Esophagus (tissue), 2 donors: ENCODE data around the gene UBE2A. TPM values are rescaled to one million over a fixed set of nuclear protein-coding genes. Genes with fewer than 3 reads are reported as not detected.

Experiments used
- H3K27ac ChIP-seq, 2 donors: one replicate each; pipeline ENCODE4 v1.5.1; 2013; ENCODE audit warnings: low read depth in 2 of 2, mild to moderate bottlenecking in 2 of 2, inconsistent platforms in 1 of 2, low read length in 1 of 2, moderate library complexity in 1 of 2
- H3K27me3 ChIP-seq, 2 donors: one replicate each; pipeline ENCODE4 v1.6.1; 2013; ENCODE audit warnings: low read length in 2 of 2, control low read depth in 1 of 2, mild to moderate bottlenecking in 1 of 2; ENCODE audit not compliant: insufficient read depth in 2 of 2, control insufficient read depth in 1 of 2
- H3K36me3 ChIP-seq, 2 donors: one replicate each; pipeline ENCODE4 v1.6.1; 2013; ENCODE audit warnings: low read length in 1 of 2; ENCODE audit not compliant: control insufficient read depth in 2 of 2, insufficient read depth in 2 of 2
- H3K4me1 ChIP-seq, 2 donors: one replicate each; pipeline ENCODE4 v1.6.1; 2013; ENCODE audit warnings: low read length in 1 of 2; ENCODE audit not compliant: control insufficient read depth in 2 of 2, insufficient read depth in 2 of 2
- H3K4me3 ChIP-seq, 2 donors: one replicate each; pipeline ENCODE4 v1.5.1; 2013; ENCODE audit warnings: low read length in 2 of 2, mild to moderate bottlenecking in 2 of 2, low read depth in 1 of 2, moderate library complexity in 1 of 2
- H3K9me3 ChIP-seq, 2 donors: one replicate each; pipeline ENCODE4 v1.6.1; 2013; ENCODE audit warnings: mild to moderate bottlenecking in 2 of 2, low read depth in 1 of 2, low read length in 1 of 2, moderate library complexity in 1 of 2; ENCODE audit not compliant: control insufficient read depth in 2 of 2, insufficient read depth in 1 of 2
- WGBS, 2 donors: extraction: QIAGEN DNeasy Blood & Tissue Kit; methylation state at CpG; one replicate each; pipeline ENCODE4 v1.1.7; 2013; 5-methylcytosine and 5-hydroxymethylcytosine counted together
- polyA plus RNA-seq, 2 donors: library from polyadenylated mRNA; stranded (reverse); fragments of 200-250 nt; gene quantifications; one replicate each; pipeline ENCODE4 v1.2.3, GENCODE V29; 2013
- donor health status: healthy with polysubstance abuse.
- donor health status: Bipolar disorder and iron deficiency.

UBE2A gene
- polyA plus RNA-seq, 2 donors = 54.0 to 54.3 TPM

DNA sequence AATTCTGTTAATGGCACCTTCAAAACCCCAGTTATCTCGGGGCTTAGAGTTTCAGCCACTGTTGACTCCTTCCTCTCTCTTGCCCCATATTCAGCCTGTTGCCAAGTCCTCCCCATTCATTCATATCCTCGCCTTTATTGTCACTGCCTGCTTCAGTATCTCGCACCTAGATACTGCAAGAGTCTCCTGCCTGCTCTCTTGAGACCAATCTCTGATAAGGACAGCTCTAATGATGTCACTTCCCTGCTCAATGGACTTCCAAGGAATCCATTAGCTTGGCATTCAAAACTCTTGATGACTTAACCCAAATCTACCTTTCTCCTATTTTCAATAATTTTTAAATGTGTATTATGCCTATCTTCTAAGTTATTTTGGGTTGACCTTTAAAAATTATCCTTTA, 1.1 kb upstream of the UBE2A start:
- no peaks in the 10 kb centered on the region for H3K9me3 ChIP-seq
- H3K27ac ChIP-seq = peak overlapping the region in 1 of 2 donors; percentile 95
- H3K4me1 ChIP-seq = no peaks in the 10 kb centered on the region
- peak overlapping the region in 1 of 2 donors; percentile 84 for H3K4me3 ChIP-seq
- no peaks in the 10 kb centered on the region for H3K27me3 ChIP-seq
- WGBS, 2 donors = 36 to 53% methylated on average over 3 of the region's 3 CpGs
- no peaks in the 10 kb centered on the region for H3K36me3 ChIP-seq

DNA sequence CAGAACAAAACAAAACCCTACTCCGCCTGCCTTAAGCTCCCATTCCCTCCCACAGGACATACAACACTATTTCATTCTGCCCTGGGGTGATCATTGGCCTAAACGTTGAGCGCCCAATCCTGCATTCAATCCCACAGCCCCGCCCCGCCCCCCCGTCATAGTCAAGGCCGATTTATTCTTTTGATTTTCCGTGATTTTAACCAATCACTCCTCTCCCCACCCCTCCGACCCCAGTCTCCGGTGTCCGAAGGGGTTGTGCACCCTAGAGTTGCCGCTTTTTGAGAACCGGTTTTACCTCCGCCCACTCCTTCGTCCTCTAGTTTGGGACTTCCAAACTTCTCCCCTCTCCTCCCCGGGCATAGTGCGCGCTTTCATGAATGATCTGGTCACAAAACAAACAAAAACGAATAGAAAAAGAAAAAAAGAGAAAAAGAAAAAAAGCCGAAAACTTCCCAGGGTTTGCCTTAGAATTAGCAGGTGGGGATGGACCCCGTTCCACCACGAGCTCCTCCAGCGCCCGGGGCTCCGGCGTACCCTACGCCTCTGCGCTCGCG, 446 bp upstream of the UBE2A start:
- no peaks in the 10 kb centered on the region for H3K9me3 ChIP-seq
- H3K27me3 ChIP-seq = no peaks in the 10 kb centered on the region
- H3K36me3 ChIP-seq = no peaks in the 10 kb centered on the region
- H3K4me1 ChIP-seq = no peaks in the 10 kb centered on the region
- H3K4me3 ChIP-seq = peak overlapping the region; percentile 65 to 84
- H3K27ac ChIP-seq = peak overlapping the region; percentile 91 to 95
- 0 to 24% methylated on average over 30 of the region's 30 CpGs for WGBS, 2 donors

DNA sequence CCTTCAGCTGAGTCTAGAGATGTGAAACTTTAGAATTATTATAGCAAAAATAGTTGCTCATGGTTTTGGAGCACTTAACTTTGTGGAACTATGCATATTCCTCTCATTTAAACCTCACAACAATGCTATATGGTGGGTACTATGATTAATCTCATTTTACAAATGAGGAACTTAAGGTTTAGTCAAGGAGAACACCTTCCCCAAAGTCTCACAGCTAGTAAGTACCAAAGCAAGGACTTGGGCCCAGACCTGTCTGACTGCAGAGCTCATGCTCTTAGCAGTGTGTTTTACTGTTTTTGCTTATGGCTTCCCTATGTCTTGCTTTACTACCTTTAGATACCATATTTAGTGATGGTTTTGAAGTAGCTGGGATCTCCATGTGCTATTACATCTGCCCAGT, 5.1 kb downstream of the UBE2A start:
- no peaks in the 10 kb centered on the region for H3K4me1 ChIP-seq
- no peaks in the 10 kb centered on the region for H3K27me3 ChIP-seq
- H3K9me3 ChIP-seq = no peaks in the 10 kb centered on the region
- H3K4me3 ChIP-seq = no peak overlapping the region
- no peak overlapping the region for H3K27ac ChIP-seq
- no peaks in the 10 kb centered on the region for H3K36me3 ChIP-seq

DNA sequence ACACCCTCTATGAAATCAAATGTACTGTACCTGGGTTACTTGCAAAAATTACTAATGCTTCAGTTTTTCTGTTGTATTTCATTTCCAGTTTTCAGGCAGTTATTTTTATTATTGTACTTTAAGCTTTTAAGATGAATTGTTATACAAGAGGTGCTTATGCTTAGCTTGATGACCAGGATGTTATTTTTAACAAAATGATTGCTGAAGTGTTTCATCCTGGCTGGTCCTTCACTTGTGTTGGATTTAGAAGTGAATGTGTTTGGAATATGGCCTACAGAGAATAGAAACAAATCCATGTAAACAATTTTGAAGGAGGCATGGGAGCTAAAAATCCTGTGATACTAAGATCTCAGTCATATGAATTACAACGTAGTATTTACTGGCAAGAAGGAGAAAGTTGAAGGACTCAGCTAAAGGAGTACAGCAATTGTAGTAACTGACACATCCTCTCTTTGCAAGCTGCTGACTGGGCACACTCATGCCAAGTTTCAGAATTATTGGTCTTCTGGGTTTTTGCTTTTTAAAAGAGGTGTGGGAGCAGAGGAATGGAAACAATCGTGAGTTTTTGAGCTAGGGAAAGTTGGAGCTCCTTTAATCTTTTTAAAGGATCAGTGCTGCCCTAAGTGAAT, 9.2 kb downstream of the UBE2A start:
- H3K4me3 ChIP-seq = no peak overlapping the region
- no peaks in the 10 kb centered on the region for H3K27me3 ChIP-seq
- no peaks in the 10 kb centered on the region for H3K36me3 ChIP-seq
- 37 to 45% methylated on average over 2 of the region's 2 CpGs for WGBS, 2 donors
- no peaks in the 10 kb centered on the region for H3K9me3 ChIP-seq
- H3K27ac ChIP-seq = no peak overlapping the region
- no peaks in the 10 kb centered on the region for H3K4me1 ChIP-seq

DNA sequence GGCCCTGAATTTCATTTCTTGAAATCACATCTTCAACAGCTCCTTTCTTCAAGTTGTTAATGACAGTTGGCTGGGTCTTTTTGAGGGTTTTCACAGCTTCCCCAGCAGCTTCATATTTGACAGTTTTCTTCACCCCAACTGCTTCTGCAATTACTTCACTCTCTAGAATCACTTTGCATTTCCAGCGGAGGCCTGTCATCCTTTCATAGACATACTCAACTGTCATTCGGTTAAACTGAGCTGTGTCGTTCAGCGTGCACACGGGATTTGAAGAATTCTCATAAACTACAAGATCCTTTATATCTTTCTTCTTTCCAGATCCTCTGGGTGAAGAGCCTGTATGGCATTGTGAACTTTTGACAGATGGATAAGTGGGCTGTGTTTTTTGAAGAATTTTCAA, 15.4 kb downstream of the UBE2A start:
- WGBS, 2 donors = 95 to 98% methylated on average over 5 of the region's 5 CpGs
- Histone ChIP-seq H3K4me1 (no peaks in the 10 kb centered on the region), H3K9me3 (no peaks in the 10 kb centered on the region), H3K27ac (no peak overlapping the region), H3K27me3 (no peaks in the 10 kb centered on the region), H3K4me3 (no peak overlapping the region), H3K36me3 (no peaks in the 10 kb centered on the region)

DNA sequence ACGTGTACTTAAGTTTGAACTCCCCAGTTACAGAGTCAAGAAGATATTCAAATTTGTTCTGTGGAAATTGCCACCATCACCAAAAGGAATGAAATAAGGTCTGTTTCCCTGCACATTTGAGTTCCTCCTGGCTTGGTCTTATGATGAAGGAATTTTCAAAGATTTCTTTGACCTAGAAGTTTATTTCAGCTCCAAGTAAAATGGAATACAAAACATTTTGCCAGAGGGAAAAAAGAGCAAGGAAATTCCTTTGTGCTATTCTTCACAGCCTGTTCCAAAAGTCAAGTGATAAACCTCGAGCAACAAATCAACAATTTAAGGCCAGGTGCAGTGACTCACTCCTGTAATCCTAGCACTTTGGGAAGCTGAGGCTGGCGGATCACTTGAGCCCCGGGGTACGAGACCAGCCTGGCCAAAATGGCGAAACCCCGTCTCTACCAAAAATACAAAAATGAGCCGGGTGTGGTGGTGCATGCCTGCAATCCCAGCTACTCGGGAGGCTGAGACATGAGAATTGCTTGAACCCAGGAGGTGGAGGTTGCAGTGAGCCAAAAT, 28.4 kb downstream of the UBE2A start:
- Histone ChIP-seq H3K27ac (no peak overlapping the region), H3K4me3 (no peak overlapping the region), H3K9me3 (no peaks in the 10 kb centered on the region), H3K27me3 (no peaks in the 10 kb centered on the region), H3K4me1 (no peaks in the 10 kb centered on the region), H3K36me3 (no peaks in the 10 kb centered on the region)
- WGBS, 2 donors = 59 to 63% methylated on average over 9 of the region's 9 CpGs

DNA sequence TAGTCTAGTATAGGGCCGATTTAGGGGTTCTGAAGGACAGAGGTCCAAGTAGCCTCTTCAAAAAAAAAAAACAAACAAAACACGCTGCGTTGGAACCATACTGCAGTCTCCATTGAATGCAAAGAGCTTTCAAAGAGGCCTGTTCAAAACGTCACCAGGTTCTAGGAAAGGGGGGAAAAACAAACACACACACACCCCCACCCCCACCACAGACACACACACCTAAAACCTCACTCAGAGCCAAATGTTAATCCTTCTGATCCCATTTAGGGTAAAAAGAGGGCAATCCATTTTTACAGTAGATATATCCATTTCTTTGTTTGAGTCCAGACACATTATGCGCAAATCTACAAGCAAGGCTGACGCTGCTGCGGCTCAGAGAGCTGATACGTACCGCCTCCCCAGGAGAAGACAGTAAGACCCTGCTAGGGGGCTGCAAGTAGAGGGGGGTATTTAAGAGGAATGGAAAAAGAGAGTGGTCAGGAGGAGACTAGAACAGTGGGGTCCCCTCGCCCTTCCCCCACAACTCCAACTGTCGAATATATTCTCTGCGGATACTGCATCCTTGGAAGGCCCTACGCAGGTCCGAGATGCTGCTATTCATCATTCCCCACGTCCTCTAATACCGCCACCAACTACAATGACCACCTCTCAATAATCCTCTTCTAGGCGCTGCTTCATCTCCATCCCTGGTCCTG, 30.6 kb downstream of the UBE2A start:
- H3K4me3 ChIP-seq = peak overlapping the region; percentile 61 to 93
- 8 to 33% methylated on average over 17 of the region's 17 CpGs for WGBS, 2 donors
- no peak overlapping the region for H3K27ac ChIP-seq

DNA sequence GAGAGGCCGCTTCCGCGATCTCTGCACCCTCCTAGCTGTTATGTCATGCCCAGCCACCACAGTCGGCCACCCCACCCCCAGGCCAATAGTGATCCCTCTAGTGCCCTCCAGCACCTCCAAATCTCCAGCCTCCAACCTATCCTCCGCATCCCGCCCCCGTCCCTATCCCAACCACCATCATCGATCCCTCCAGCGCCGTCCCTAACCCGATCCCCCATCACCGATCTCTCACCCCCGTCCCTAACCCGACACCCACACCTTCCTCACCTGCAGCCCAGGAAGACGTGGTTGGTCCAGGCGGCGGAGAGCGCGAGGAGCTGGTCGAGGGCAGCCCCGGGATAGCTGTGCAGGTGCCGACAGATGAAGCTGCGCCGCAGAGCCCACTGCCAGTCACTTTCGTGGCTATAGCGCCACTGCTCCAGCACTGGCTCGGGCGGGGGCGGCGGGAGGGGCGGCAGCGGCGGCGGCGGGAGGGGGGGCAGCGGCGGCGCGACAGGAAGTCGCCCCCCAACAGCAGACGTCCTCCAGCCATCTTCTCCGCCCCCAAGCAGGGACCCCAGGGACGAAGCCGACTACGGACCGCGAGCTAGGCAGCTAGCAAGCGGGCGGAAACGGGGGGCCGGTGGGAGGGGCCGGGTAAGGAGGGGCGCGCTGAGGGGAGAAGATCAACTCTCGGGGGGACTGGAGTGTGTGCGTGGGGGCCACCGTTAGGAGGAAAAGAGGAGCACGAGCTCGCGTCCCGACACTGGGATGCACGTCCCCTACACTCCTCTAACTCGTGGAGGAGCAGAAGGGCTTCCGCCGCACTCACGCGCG, 31.3 kb downstream of the UBE2A start:
- Histone ChIP-seq H3K4me3 (peak overlapping the region; percentile 61 to 93), H3K27ac (peak overlapping the region; percentile 69 to 94), H3K36me3 (no peaks in the 10 kb centered on the region), H3K9me3 (no peaks in the 10 kb centered on the region), H3K4me1 (no peaks in the 10 kb centered on the region), H3K27me3 (peaks cover 0 to 4% of the 10 kb centered on the region in 2 donors)
- WGBS, 2 donors = 2 to 37% methylated on average over 52 to 67 of the region's 68 CpGs

More for the DNA sequence above, 30.6 kb downstream of the UBE2A start:
- Histone ChIP-seq H3K27me3 (peaks cover 0 to 4% of the 10 kb centered on the region in 2 donors), H3K9me3 (no peaks in the 10 kb centered on the region), H3K4me1 (no peaks in the 10 kb centered on the region), H3K36me3 (no peaks in the 10 kb centered on the region)

DNA sequence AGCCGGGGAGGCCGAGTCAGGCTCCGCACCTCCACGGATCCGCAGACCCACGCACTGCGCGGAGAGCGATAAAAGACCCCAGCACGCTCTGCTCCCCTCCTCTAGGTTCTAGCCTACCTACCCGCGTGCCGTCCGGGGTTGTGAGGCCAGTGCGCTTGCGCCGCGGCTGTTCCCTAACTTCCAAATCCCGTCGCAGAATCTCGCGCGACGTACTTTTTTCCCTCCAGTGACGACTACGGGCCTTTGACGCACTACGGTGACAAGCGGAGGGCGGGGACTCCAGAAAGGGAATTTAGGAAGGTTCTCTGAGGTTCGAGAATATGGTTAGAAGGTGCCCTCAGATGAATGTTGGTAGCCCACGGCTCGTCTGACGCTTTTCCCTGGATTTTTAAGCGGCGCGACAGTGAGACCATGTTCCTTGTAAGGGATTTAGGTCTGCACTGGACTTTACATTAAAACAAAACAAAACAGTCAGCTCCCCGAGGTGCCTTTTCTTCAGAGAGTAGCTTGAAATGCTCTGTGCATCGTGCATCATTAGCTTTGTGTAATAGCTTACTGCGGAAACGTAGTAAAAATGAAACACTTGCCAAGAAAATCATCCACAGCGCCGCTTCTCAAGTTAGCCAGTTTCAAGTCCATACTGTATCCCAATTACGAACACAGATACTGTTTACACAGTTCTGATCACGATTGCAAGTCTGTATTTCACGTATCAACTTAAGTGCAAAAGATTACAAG, 32.1 kb downstream of the UBE2A start, which contains the start of gene NKRF:
TSS of gene NKRF (minus strand) at position 145 of the 738 bp plus-strand sequence.
- Histone ChIP-seq H3K27ac (peak within 1 kb of the TSS; percentile 75 to 94), H3K4me1 (no peaks in the 10 kb centered on the region), H3K36me3 (no peaks in the 10 kb centered on the region), H3K9me3 (no peaks in the 10 kb centered on the region), H3K4me3 (peak within 1 kb of the TSS; percentile 61 to 93), H3K27me3 (peaks cover 0 to 4% of the 10 kb centered on the region in 2 donors)
- WGBS, 2 donors = 2 to 32% methylated on average over 46 of the region's 46 CpGs
